Esophagus (tissue), 2 donors: ENCODE measurements around the gene MACROD2. TPM values are rescaled to one million over a fixed set of nuclear protein-coding genes. Genes with fewer than 3 reads are reported as not detected.

ENCODE experiments used
- H3K27ac ChIP-seq, 2 donors: one replicate each; pipeline ENCODE4 v1.5.1; 2013; ENCODE audit warnings: low read depth in 2 of 2, mild to moderate bottlenecking in 2 of 2, inconsistent platforms in 1 of 2, low read length in 1 of 2, moderate library complexity in 1 of 2
- H3K27me3 ChIP-seq, 2 donors: one replicate each; pipeline ENCODE4 v1.6.1; 2013; ENCODE audit warnings: low read length in 2 of 2, control low read depth in 1 of 2, mild to moderate bottlenecking in 1 of 2; ENCODE audit not compliant: insufficient read depth in 2 of 2, control insufficient read depth in 1 of 2
- H3K36me3 ChIP-seq, 2 donors: one replicate each; pipeline ENCODE4 v1.6.1; 2013; ENCODE audit warnings: low read length in 1 of 2; ENCODE audit not compliant: control insufficient read depth in 2 of 2, insufficient read depth in 2 of 2
- H3K4me1 ChIP-seq, 2 donors: one replicate each; pipeline ENCODE4 v1.6.1; 2013; ENCODE audit warnings: low read length in 1 of 2; ENCODE audit not compliant: control insufficient read depth in 2 of 2, insufficient read depth in 2 of 2
- H3K4me3 ChIP-seq, 2 donors: one replicate each; pipeline ENCODE4 v1.5.1; 2013; ENCODE audit warnings: low read length in 2 of 2, mild to moderate bottlenecking in 2 of 2, low read depth in 1 of 2, moderate library complexity in 1 of 2
- H3K9me3 ChIP-seq, 2 donors: one replicate each; pipeline ENCODE4 v1.6.1; 2013; ENCODE audit warnings: mild to moderate bottlenecking in 2 of 2, low read depth in 1 of 2, low read length in 1 of 2, moderate library complexity in 1 of 2; ENCODE audit not compliant: control insufficient read depth in 2 of 2, insufficient read depth in 1 of 2
- WGBS, 2 donors: extraction: QIAGEN DNeasy Blood & Tissue Kit; methylation state at CpG; one replicate each; pipeline ENCODE4 v1.1.7; 2013; 5-methylcytosine and 5-hydroxymethylcytosine counted together
- polyA plus RNA-seq, 2 donors: library from polyadenylated mRNA; stranded (reverse); fragments of 200-250 nt; gene quantifications; one replicate each; pipeline ENCODE4 v1.2.3, GENCODE V29; 2013
- donor health status: healthy with polysubstance abuse.
- donor health status: Bipolar disorder and iron deficiency.

The MACROD2 gene
- polyA plus RNA-seq, 2 donors = 0.64 to 1.9 TPM

DNA sequence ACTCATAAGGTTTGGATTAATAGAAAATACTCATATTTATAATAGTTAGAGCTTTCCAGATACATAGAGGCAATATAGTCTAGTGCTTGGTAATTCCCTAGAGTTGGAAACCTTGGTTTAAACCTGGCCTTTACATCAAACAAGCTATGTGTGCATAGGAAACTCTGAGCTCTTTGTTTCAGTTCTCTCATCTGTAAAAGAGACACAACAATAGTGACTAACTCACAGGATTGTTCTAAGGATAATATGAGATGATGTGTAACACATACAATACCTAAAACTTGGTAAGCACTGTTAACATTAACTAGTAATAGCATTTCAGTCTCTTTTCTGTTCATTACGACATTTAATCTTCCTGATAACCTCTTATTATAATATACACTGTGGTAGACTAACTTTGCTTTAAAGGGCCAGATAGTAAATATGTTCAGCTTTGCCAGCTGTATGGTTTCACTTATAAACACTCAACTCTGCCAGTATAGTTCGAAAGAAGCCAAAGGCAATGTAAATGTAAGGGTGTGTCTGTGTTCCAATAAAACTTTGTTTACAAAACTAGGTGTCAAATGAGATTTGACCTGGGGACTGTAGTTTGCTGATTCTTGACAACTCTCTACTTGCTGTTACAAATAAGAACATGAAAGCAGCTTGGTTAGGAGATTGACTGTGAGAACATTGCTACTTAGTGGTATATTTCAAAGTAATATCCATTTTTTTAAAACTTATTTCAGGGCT lies 712.7 kb downstream of the MACROD2 start:
- H3K4me1 ChIP-seq = no peaks in the 10 kb centered on the region
- no peaks in the 10 kb centered on the region for H3K9me3 ChIP-seq
- no peaks in the 10 kb centered on the region for H3K36me3 ChIP-seq
- no peaks in the 10 kb centered on the region for H3K27me3 ChIP-seq
- no peak overlapping the region for H3K27ac ChIP-seq
- H3K4me3 ChIP-seq = no peak overlapping the region
- 45 to 51% methylated on average over 2 of the region's 2 CpGs for WGBS, 2 donors

DNA sequence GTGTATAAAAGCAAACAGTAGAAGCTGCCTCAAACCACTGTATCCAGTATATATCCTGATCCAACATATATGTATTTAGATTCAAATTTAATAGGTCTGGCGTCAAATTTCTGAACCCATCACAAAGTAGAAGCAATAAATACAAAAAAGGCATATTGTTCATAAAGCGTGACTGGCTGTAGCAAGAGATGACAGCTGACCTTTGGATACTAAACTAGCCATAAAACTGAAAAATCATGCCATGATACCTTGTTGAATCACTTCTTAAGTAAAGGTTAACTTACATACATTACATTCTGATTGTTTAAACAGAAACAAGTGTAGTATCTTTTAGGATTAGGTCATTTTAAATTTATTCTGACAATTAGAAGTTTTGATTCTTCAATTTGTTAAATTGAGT lies 714.1 kb downstream of the MACROD2 start:
- Histone ChIP-seq H3K27ac (no peak overlapping the region), H3K4me3 (no peak overlapping the region), H3K4me1 (no peaks in the 10 kb centered on the region), H3K9me3 (no peaks in the 10 kb centered on the region), H3K36me3 (no peaks in the 10 kb centered on the region), H3K27me3 (no peaks in the 10 kb centered on the region)
- WGBS, 2 donors = 62 to 81% methylated on average over 2 of the region's 2 CpGs

DNA sequence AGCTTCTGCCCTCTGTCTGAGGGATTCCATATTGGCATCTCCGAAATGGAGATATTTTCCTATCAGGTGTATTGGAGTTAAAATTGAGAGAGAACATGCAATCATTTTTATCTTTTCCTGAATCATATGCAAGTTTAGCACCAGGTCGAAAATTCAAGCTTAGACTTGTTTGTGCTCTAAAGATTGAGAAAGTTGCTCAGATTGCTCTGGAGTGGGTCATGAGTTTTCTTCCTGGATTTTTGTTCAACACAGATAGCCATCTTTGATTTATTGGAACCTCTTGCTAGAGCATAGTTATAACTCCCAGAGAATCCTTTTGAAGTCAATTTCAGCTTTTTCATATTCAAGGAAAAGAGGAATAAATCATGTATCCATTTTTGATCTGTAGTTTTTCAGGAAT lies 715.6 kb downstream of the MACROD2 start:
- Histone ChIP-seq H3K4me1 (no peaks in the 10 kb centered on the region), H3K9me3 (no peaks in the 10 kb centered on the region), H3K4me3 (no peak overlapping the region), H3K36me3 (no peaks in the 10 kb centered on the region), H3K27me3 (no peaks in the 10 kb centered on the region), H3K27ac (no peak overlapping the region)
- WGBS, 2 donors = 73 to 79% methylated on average over 2 of the region's 2 CpGs

DNA sequence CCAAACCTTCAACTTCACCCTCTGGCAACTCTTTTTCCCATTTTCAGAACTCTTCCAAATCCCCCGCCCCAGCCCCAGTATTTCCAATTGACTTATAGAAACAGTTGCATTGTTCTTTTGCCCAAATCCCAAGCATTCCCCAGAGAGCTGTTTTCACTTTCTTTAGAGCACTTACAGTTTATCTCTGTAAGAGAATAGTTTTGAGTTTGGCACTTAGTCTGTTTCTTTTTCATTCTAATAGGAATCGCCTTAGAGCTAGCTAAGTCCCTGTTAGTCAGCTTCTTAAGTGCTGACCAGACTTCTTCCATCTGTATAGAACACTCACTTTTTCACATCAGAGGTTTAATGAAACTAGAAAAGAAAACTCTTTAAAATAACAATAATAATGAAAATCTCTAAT lies 716.3 kb downstream of the MACROD2 start:
- WGBS, 2 donors = 50 to 64% methylated on average over 2 of the region's 2 CpGs
- Histone ChIP-seq H3K27me3 (no peaks in the 10 kb centered on the region), H3K9me3 (no peaks in the 10 kb centered on the region), H3K4me1 (no peaks in the 10 kb centered on the region), H3K27ac (no peak overlapping the region), H3K4me3 (no peak overlapping the region), H3K36me3 (no peaks in the 10 kb centered on the region)

DNA sequence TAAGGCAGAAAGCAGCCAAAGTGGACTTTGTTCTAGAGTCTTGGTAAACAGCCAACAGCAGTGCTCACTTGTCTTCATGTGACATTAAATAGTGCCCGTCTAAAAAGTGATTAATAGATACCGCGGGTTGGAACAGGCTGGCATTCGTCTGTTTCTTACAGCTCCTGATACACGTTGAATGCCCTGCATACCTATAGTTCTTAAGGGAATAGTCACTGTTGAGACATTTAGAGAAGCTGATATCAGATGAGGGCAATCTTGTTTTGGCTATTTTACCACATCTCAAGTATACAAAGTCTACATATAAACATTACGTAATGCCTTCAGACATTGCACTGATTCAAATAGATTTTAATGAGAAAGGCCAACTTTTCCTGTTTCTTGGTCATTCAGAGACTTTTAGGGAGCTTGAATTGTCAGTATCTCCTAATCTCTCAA lies 717.0 kb downstream of the MACROD2 start:
- 20 to 28% methylated on average over 6 of the region's 6 CpGs for WGBS, 2 donors
- no peaks in the 10 kb centered on the region for H3K9me3 ChIP-seq
- H3K27ac ChIP-seq = no peak overlapping the region
- H3K4me1 ChIP-seq = no peaks in the 10 kb centered on the region
- no peak overlapping the region for H3K4me3 ChIP-seq
- H3K36me3 ChIP-seq = no peaks in the 10 kb centered on the region
- H3K27me3 ChIP-seq = no peaks in the 10 kb centered on the region

DNA sequence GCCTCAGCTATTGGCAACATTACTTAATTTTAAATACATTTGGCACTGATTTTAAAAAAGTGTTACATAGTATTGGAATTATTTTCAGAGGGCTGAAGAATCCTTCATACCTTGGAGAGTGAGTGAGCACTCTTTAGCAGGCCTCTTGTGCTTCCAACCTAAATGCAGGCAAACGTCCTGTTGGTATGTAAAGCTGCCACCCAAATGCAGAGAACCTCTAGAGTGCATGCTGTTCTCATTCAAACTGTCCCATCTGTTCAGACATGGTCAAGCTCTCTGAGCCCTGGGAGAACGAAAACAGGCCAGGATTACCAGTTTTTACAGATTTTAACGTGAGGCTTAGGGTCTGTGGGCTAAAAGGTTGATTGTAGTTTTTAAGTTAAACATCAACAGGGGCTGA lies 720.1 kb downstream of the MACROD2 start:
- H3K9me3 ChIP-seq = no peaks in the 10 kb centered on the region
- WGBS, 2 donors = 86 to 87% methylated on average over 3 of the region's 3 CpGs

DNA sequence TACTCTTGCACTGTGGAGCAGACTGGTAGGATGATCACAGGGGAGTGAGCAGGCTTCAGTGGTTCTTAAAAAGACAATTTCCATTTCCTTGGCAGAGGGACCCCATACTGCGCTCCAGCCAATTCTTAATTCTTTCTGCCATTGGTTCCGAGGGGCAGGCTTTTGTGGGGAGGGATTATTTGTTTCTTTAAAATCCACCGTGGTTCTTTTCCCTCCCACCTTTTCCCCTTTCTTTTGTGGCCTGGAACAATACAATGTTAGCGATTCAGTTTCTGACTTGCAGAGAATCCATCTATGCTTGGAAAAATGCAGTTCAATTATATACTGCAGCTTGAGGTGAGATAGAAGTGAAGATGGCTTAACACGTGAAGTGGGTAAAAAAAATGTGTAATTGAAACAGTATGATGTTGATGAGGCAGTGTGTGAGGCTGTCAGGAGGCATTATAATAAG lies 721.1 kb downstream of the MACROD2 start:
- H3K27me3 ChIP-seq = no peaks in the 10 kb centered on the region
- no peak overlapping the region for H3K27ac ChIP-seq
- no peak overlapping the region for H3K4me3 ChIP-seq
- WGBS, 2 donors = 64 to 66% methylated on average over 5 of the region's 5 CpGs
- H3K4me1 ChIP-seq = no peaks in the 10 kb centered on the region
- no peaks in the 10 kb centered on the region for H3K36me3 ChIP-seq
- H3K9me3 ChIP-seq = no peaks in the 10 kb centered on the region

More for the DNA sequence above, 720.1 kb downstream of the MACROD2 start:
- Histone ChIP-seq H3K36me3 (no peaks in the 10 kb centered on the region), H3K27ac (no peak overlapping the region), H3K4me1 (no peaks in the 10 kb centered on the region), H3K27me3 (no peaks in the 10 kb centered on the region), H3K4me3 (no peak overlapping the region)

DNA sequence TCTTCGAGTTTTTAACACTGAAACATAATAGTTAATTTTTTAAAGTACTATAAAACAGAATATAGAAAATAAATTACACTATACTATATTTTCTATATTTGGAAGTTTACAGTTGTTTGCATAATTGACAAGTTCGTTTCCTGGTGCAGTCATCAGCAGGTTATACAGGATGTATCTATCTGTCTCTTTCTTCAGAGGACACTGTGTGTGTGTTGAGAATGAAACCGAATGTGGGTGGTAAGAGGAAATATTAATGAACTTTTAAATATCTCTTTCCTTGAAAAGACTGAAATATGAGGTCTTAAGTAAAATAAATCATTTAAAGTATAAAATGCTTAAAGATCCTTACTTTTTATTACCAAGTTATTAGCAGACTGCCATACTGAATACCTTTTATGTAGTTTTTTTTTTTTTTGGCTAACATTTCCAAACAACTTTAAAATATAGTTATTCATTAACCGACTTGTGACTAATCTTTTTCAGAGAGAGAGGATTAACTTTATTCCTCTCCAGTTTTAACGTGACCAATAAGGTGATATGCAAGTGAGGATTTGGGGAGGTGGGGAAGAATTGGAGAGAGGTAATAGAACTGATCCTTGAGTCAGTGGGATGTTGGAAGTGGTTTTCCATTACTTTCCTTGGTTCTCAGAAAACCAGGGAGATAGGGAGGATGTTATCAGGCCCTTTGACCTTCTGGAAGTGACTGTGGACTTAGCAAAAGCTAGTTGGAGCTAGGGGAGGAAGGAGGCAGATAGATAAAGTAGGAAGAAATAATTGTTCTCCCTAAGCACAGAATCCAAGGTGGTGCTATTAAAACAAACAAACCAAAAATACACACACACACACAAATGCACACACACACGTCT lies 722.1 kb downstream of the MACROD2 start:
- H3K4me3 ChIP-seq = no peak overlapping the region
- 52 to 53% methylated on average over 6 of the region's 6 CpGs for WGBS, 2 donors
- no peak overlapping the region for H3K27ac ChIP-seq
- H3K27me3 ChIP-seq = no peaks in the 10 kb centered on the region
- no peaks in the 10 kb centered on the region for H3K36me3 ChIP-seq
- H3K9me3 ChIP-seq = no peaks in the 10 kb centered on the region
- H3K4me1 ChIP-seq = no peaks in the 10 kb centered on the region

DNA sequence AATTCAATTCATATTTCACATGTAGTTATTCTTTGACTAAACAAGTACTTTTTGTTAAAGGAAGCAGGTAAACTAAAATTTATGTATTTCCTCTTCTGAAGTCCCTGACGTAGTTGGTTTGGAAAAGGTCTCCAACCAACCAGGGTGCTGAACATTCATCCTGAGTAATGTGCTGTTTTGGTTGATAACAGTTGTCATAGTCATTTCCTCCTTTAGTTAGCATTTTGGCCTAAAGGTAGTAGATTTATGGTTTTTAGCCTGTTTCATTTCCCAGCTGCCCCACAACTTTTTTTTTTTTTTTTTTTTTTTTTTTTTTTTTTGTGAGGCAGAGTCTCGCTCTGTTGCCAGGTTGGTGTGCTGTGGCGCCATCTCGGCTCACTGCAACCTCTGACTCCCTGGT lies 724.9 kb downstream of the MACROD2 start:
- H3K27me3 ChIP-seq = no peaks in the 10 kb centered on the region
- H3K4me3 ChIP-seq = no peak overlapping the region
- no peaks in the 10 kb centered on the region for H3K36me3 ChIP-seq
- no peak overlapping the region for H3K27ac ChIP-seq
- WGBS, 2 donors = 85 to 86% methylated on average over 4 of the region's 4 CpGs
- no peaks in the 10 kb centered on the region for H3K4me1 ChIP-seq
- H3K9me3 ChIP-seq = no peaks in the 10 kb centered on the region
